COR-L47 (cell line): ENCODE data around the gene TEAD1.

Experiments
- DNase-seq: peaks from one replicate; lab custom pipeline; 2025; lab: John Stamatoyannopoulos, UW

TEAD1 gene

GRCh38 chr11:12942157-12942556 is 267.9 kb downstream of the TEAD1 start:
- DNase-seq, result no peak

GRCh38 chr11:12943311-12943710 is 269.1 kb downstream of the TEAD1 start:
- DNase-seq, result no peak

- DNase-seq, result no peak
Observed at GRCh38 chr11:12944889-12945288, 270.7 kb downstream of the TEAD1 start.

- DNase-seq, result no peak
Observed at GRCh38 chr11:12949453-12949852, 275.2 kb downstream of the TEAD1 start.

- no peak for DNase-seq
Observed at GRCh38 chr11:12950670-12951069, 276.4 kb downstream of the TEAD1 start.

- no peak for DNase-seq
Observed at GRCh38 chr11:12951376-12951775, 277.2 kb downstream of the TEAD1 start.

- no peak for DNase-seq
Observed at GRCh38 chr11:12952094-12952493, 277.9 kb downstream of the TEAD1 start.

- no peak for DNase-seq
Observed at GRCh38 chr11:12958986-12959385, 284.8 kb downstream of the TEAD1 start.

GRCh38 chr11:12961615-12962014 is 287.4 kb downstream of the TEAD1 start:
- DNase-seq, result peak; percentile 18

- DNase-seq, result no peak
Observed at GRCh38 chr11:12962306-12962705, 288.1 kb downstream of the TEAD1 start.

- DNase-seq, result no peak
Observed at GRCh38 chr11:12963051-12963450, 288.8 kb downstream of the TEAD1 start.

- DNase-seq, result peak; percentile 51
Observed at GRCh38 chr11:12963792-12964536, 289.7 kb downstream of the TEAD1 start.

GRCh38 chr11:12964650-12965049 is 290.4 kb downstream of the TEAD1 start:
- DNase-seq, result no peak

GRCh38 chr11:12966002-12966401 is 291.8 kb downstream of the TEAD1 start:
- DNase-seq, result no peak

- no peak for DNase-seq
Observed at GRCh38 chr11:12968101-12968500, 293.9 kb downstream of the TEAD1 start.

- DNase-seq, result no peak
Observed at GRCh38 chr11:12968826-12969225, 294.6 kb downstream of the TEAD1 start.

- no peak for DNase-seq
Observed at GRCh38 chr11:12971955-12972354, 297.7 kb downstream of the TEAD1 start.

- DNase-seq, result no peak
Observed at GRCh38 chr11:12973528-12974181, 299.4 kb downstream of the TEAD1 start.

- DNase-seq, result no peak
Observed at GRCh38 chr11:12975195-12975594, 301.0 kb downstream of the TEAD1 start.

GRCh38 chr11:12979928-12980689 is 305.9 kb downstream of the TEAD1 start:
- peak; percentile 27 for DNase-seq

GRCh38 chr11:12981676-12982522 is 307.7 kb downstream of the TEAD1 start:
- no peak for DNase-seq

GRCh38 chr11:12983336-12983735 is 309.1 kb downstream of the TEAD1 start:
- DNase-seq, result no peak
